Frontal cortex (tissue), 1 donor: Measurements from ENCODE around the gene RPTOR. TPM values are rescaled to one million over a fixed set of nuclear protein-coding genes. Genes with fewer than 3 reads are reported as not detected.

Experiments
- small RNA-seq: library from RNA; depleted of rRNA; stranded (forward); fragments of <200 nt; gene quantifications from one replicate; pipeline ENCODE3, GENCODE V24; 2014
- total RNA-seq: library from RNA; depleted of rRNA; stranded (reverse); fragments of >200 nt; gene quantifications from one replicate; pipeline ENCODE4 v1.2.3, GENCODE V29; 2014

The RPTOR gene
- total RNA-seq, 1 donor from 2014 or later: 12.2 TPM

Small RNA genes lying within 50 kb of the gene (small RNA-seq; reads per million reads assigned to genes)
- gene AC120024.2: not detected
- gene AC120024.3: not detected

Other genes starting within 250 kb of the RPTOR start
- 13.9 TPM for gene ENDOV, start 129.7 kb upstream of the RPTOR start, total RNA-seq
- gene NPTX1, start 68.2 kb upstream of the RPTOR start, total RNA-seq: 6.1 TPM